Measurements from ENCODE around the gene ANAPC4.

DNA sequence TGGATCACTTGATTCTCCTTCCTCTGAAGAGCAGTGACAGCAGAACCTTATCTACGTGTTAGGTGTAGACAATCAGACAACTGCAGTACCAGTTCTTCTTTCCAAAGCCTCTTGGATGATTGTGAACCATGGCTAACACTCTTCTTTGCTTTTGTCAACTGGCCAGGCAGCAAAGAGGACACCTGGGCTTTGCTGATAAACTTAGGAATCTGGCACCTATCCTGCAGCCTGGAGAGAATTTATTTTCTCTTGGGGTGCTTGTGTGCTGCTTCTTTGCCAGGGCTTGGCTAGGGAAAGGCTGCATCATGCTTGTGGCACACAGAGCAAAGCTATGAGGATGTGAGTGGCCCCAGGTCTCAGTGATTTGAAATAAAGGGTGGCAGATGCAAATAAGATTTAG, 77.4 kb downstream of the ANAPC4 start:
- TF ChIP-seq, protein P1, sequence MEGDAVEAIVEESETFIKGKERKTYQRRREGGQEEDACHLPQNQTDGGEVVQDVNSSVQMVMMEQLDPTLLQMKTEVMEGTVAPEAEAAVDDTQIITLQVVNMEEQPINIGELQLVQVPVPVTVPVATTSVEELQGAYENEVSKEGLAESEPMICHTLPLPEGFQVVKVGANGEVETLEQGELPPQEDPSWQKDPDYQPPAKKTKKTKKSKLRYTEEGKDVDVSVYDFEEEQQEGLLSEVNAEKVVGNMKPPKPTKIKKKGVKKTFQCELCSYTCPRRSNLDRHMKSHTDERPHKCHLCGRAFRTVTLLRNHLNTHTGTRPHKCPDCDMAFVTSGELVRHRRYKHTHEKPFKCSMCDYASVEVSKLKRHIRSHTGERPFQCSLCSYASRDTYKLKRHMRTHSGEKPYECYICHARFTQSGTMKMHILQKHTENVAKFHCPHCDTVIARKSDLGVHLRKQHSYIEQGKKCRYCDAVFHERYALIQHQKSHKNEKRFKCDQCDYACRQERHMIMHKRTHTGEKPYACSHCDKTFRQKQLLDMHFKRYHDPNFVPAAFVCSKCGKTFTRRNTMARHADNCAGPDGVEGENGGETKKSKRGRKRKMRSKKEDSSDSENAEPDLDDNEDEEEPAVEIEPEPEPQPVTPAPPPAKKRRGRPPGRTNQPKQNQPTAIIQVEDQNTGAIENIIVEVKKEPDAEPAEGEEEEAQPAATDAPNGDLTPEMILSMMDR (conservative IDR thresholded peaks at IDR 0.05 in 1 of 2, IDR thresholded peaks at IDR 0.05 in 1 of 2; ENCODE audit: low read depth in 1 of 2, low read length in 2 of 2) = no peak
- no peak for TF ChIP-seq EZH2 (IDR thresholded peaks at IDR 0.05; ENCODE audit: low read length, missing control alignments)

Data from fibroblast of lung (primary cell).